ENCODE measurements around the gene ZPBP2.
"Not testable (repeated sequence)": the region's sequence is repeated elsewhere in the genome, so short reads cannot be mapped to it uniquely, and the experiment has no call there.

The ZPBP2 gene

GRCh38 chr17:39867880-39868553, at the start of gene ZPBP2:
Gene ZPBP2 (plus strand): TSS chr17:39868202. CDS start chr17:39868355, 153 bp downstream.
- DNase-seq = no peak

- DNase-seq = no peak
These were observed 49.5 kb upstream of the ZPBP2 start for GRCh38 chr17:39818358-39819000.

- DNase-seq = no peak
These were observed 47.5 kb upstream of the ZPBP2 start for GRCh38 chr17:39820541-39820940.

GRCh38 chr17:39820987-39821386, 47.0 kb upstream of the ZPBP2 start:
- DNase-seq = no peak

GRCh38 chr17:39822051-39822451, 46.0 kb upstream of the ZPBP2 start:
- DNase-seq = peak; percentile 53

GRCh38 chr17:39823407-39824054, 44.5 kb upstream of the ZPBP2 start:
- DNase-seq = no peak

- no peak for DNase-seq
These were observed 41.7 kb upstream of the ZPBP2 start for GRCh38 chr17:39826334-39826733.

GRCh38 chr17:39828443-39828842, 39.6 kb upstream of the ZPBP2 start:
- no peak for DNase-seq

- DNase-seq = no peak
These were observed 36.4 kb upstream of the ZPBP2 start for GRCh38 chr17:39831588-39831987.

GRCh38 chr17:39834017-39834416, 34.0 kb upstream of the ZPBP2 start:
- DNase-seq = peak; percentile 23

GRCh38 chr17:39835038-39835786, 32.8 kb upstream of the ZPBP2 start:
- no peak for DNase-seq

GRCh38 chr17:39836117-39836516, 31.9 kb upstream of the ZPBP2 start:
- no peak for DNase-seq

GRCh38 chr17:39838057-39838456, 29.9 kb upstream of the ZPBP2 start:
- no peak for DNase-seq

GRCh38 chr17:39838784-39839183, 29.2 kb upstream of the ZPBP2 start:
- DNase-seq = no peak

GRCh38 chr17:39841134-39841683, 26.8 kb upstream of the ZPBP2 start:
- DNase-seq = no peak

- DNase-seq = no peak
These were observed 22.8 kb upstream of the ZPBP2 start for GRCh38 chr17:39845052-39845846.

GRCh38 chr17:39846205-39846604, 21.8 kb upstream of the ZPBP2 start:
- DNase-seq = no peak

- DNase-seq = no peak
These were observed 19.4 kb upstream of the ZPBP2 start for GRCh38 chr17:39848600-39848999.

- not testable (repeated sequence) for DNase-seq
These were observed 17.8 kb upstream of the ZPBP2 start for GRCh38 chr17:39850186-39850585.

- DNase-seq = no peak
These were observed 15.8 kb upstream of the ZPBP2 start for GRCh38 chr17:39852239-39852638.

- no peak for DNase-seq
These were observed 13.1 kb upstream of the ZPBP2 start for GRCh38 chr17:39854909-39855308.
